GM23338 (cell line): ENCODE data around the gene TCF7L1. TPM values are rescaled to one million over a fixed set of nuclear protein-coding genes. Genes with fewer than 3 reads are reported as not detected.

Experiments
- ATAC-seq: fragments of 200-7000 bp; cut with Tn5 transposase; 3 replicates; pipeline ENCODE4 v1.9.1; 2020
- DNase-seq: peaks from one replicate; pipeline ENCODE4 v3.0.0-alpha.2; 2015; ENCODE audit warnings: low spot score
- H2AFZ ChIP-seq: fragments of 200-600 bp; sonication (generic); 2 replicates; pipeline ENCODE4 v1.8.0; 2016; ENCODE audit warnings: antibody characterized with exemption, mild to moderate bottlenecking, moderate library complexity
- H3F3A ChIP-seq: fragments of 200-600 bp; sonication (generic); replicated peaks from 2 replicates; pipeline ENCODE4 v1.8.0; 2017; ENCODE audit warnings: antibody characterized with exemption, mixed run types, low read depth
- H3K27ac ChIP-seq: fragments of 200-600 bp; sonication (generic); 2 replicates; pipeline ENCODE4 v1.6.1; 2016; ENCODE audit warnings: low read depth
- H3K27me3 ChIP-seq: fragments of 200-600 bp; sonication (generic); 2 replicates; pipeline ENCODE4 v1.8.0; 2016; ENCODE audit warnings: mild to moderate bottlenecking, mixed run types, moderate library complexity; ENCODE audit not compliant: insufficient read depth
- H3K36me3 ChIP-seq: fragments of 200-600 bp; sonication (generic); 2 replicates; pipeline ENCODE4 v1.8.0; 2016; ENCODE audit warnings: mild to moderate bottlenecking; ENCODE audit not compliant: insufficient read depth
- H3K4me1 ChIP-seq: fragments of 200-600 bp; sonication (generic); 2 replicates; pipeline ENCODE4 v1.8.0; 2016; ENCODE audit warnings: mild to moderate bottlenecking, moderate library complexity; ENCODE audit not compliant: insufficient read depth
- H3K4me2 ChIP-seq: fragments of 200-600 bp; sonication (generic); 2 replicates; pipeline ENCODE4 v1.7.1; 2017; ENCODE audit warnings: mixed run types
- H3K4me3 ChIP-seq: fragments of 200-600 bp; sonication (generic); 2 replicates; pipeline ENCODE4 v1.6.1; 2016; ENCODE audit warnings: mixed run types
- H3K79me2 ChIP-seq: fragments of 200-600 bp; sonication (generic); replicated peaks from 2 replicates; pipeline ENCODE4 v1.8.0; 2017; ENCODE audit warnings: mild to moderate bottlenecking; ENCODE audit not compliant: insufficient read depth
- H3K9me2 ChIP-seq: fragments of 200-600 bp; sonication (generic); 2 replicates; pipeline ENCODE4 v1.8.0; 2017; ENCODE audit not compliant: insufficient read depth
- H4K20me1 ChIP-seq: fragments of 200-600 bp; sonication (generic); replicated peaks from 2 replicates; pipeline ENCODE4 v1.8.0; 2017; ENCODE audit warnings: mild to moderate bottlenecking; ENCODE audit not compliant: insufficient read depth
- H3K27ac Mint-ChIP-seq: 2 replicates; pipeline ENCODE4 v1.8.0; 2020; ENCODE audit warnings: inconsistent platforms, mild to moderate bottlenecking, moderate library complexity, mixed read lengths
- H3K27me3 Mint-ChIP-seq: 3 replicates; pipeline ENCODE4 v1.8.0; 2022; ENCODE audit warnings: low read depth, mild to moderate bottlenecking, moderate library complexity, mixed read lengths, inconsistent platforms; ENCODE audit not compliant: insufficient read depth, poor library complexity
- H3K36me3 Mint-ChIP-seq: 3 replicates; pipeline ENCODE4 v1.8.0; 2021; ENCODE audit warnings: low read depth, mild to moderate bottlenecking, inconsistent platforms, moderate library complexity, mixed read lengths
- H3K4me1 Mint-ChIP-seq: 3 replicates; pipeline ENCODE4 v1.8.0; 2020; ENCODE audit warnings: mild to moderate bottlenecking, inconsistent platforms, mixed read lengths
- H3K4me3 Mint-ChIP-seq: 3 replicates; pipeline ENCODE4 v1.8.0; 2021; ENCODE audit warnings: moderate library complexity, mild to moderate bottlenecking, inconsistent platforms, mixed read lengths
- H3K9me3 Mint-ChIP-seq: 3 replicates; pipeline ENCODE4 v1.8.0; 2020; ENCODE audit warnings: moderate library complexity, mild to moderate bottlenecking, inconsistent platforms, mixed read lengths
- CREB1 ChIP-seq: fragments of 250-450 bp; sonication (Bioruptor Pico); IDR thresholded peaks from 2 replicates; pipeline ENCODE4 v1.5.0; 2020; ENCODE audit warnings: low read depth, mild to moderate bottlenecking, moderate library complexity
- ETS1 ChIP-seq: IDR thresholded peaks from 2 replicates; pipeline ENCODE4 v1.6.1; 2016; ENCODE audit warnings: antibody characterized with exemption
- EZH2 ChIP-seq: fragments of 200-600 bp; sonication (generic); IDR thresholded peaks from one replicate; pipeline ENCODE4 v1.8.0; 2017; ENCODE audit warnings: antibody characterized with exemption, mild to moderate bottlenecking, low read depth; ENCODE audit not compliant: unreplicated experiment
- EZH2phosphoT487 ChIP-seq: fragments of 200-600 bp; sonication (generic); IDR thresholded peaks from one replicate; pipeline ENCODE4 v1.8.1; 2018; ENCODE audit warnings: antibody characterized with exemption; ENCODE audit not compliant: unreplicated experiment
- JUNB ChIP-seq: IDR thresholded peaks from one replicate; pipeline ENCODE4 v1.6.1; 2016; ENCODE audit warnings: antibody characterized with exemption; ENCODE audit not compliant: unreplicated experiment
- POLR2AphosphoS5 ChIP-seq: IDR thresholded peaks from 2 replicates; pipeline ENCODE4 v1.6.1; 2016; ENCODE audit warnings: antibody characterized with exemption, low read depth
- ZNF114 ChIP-seq: fragments of 250-450 bp; sonication (Bioruptor Pico); IDR thresholded peaks from 2 replicates; pipeline ENCODE4 v1.5.0; 2020; ENCODE audit warnings: mild to moderate bottlenecking, moderate library complexity
- ZNF462 ChIP-seq: fragments of 250-450 bp; sonication (Bioruptor Pico); IDR thresholded peaks from 2 replicates; pipeline ENCODE4 v1.5.0; 2020; ENCODE audit warnings: mild to moderate bottlenecking, moderate library complexity
- polyA plus RNA-seq: library from polyadenylated mRNA; unstranded; fragments of >200 nt; fragmentation: Nextera tagmentation; extraction: Ambion mirVana; gene quantifications from 2 replicates; pipeline ENCODE4 v1.2.1, GENCODE V29; 2016
- total RNA-seq: library from RNA; depleted of rRNA; stranded (reverse); fragments of >200 nt; shearing (Covaris generic); gene quantifications from 2 replicates; pipeline ENCODE4 v1.2.3, GENCODE V29; 2014

Gene TCF7L1
- total and polyA plus RNA-seq, 2 experiments from 2014 or later, result 47.3 to 101 TPM

- H4K20me1 ChIP-seq, result no peaks in the 10 kb centered on the region
- H3K79me2 ChIP-seq, result no peaks in the 10 kb centered on the region
- no peak overlapping the region for H2AFZ ChIP-seq
- peaks cover 4% of the 10 kb centered on the region for H3K27me3 Mint-ChIP-seq
- DNase-seq (no peak), ATAC-seq (no peak)
- H3F3A ChIP-seq, result 0 out of 2 replicates have a peak, but pooled peaks cover 11% of the 10 kb centered on the region
- no peaks in the 10 kb centered on the region for H3K36me3 ChIP-seq
- peaks cover 14% of the 10 kb centered on the region; the same call in 2 of the 3 replicates for H3K9me3 Mint-ChIP-seq
- TF ChIP-seq ZNF114 (CRISPR knock-in tag) (no peak), ZNF462 (CRISPR knock-in tag) (no peak), POLR2AphosphoS5 (no peak), EZH2phosphoT487 (no peak), JUNB (no peak), ETS1 (no peak), EZH2 (no peak), CREB1 (CRISPR knock-in tag) (no peak)
- H3K36me3 Mint-ChIP-seq, result peaks cover 9% of the 10 kb centered on the region; the same call in 2 of the 3 replicates
- peaks cover 5% of the 10 kb centered on the region; the same call in 1 of the 2 replicates for H3K9me2 ChIP-seq
- peaks cover 25% of the 10 kb centered on the region for H3K4me1 ChIP-seq
- H3K27ac Mint-ChIP-seq, result no peak overlapping the region
- H3K27me3 ChIP-seq, result no peaks in the 10 kb centered on the region
- peaks cover 25% of the 10 kb centered on the region for H3K4me1 Mint-ChIP-seq
- no peak overlapping the region for H3K27ac ChIP-seq
- no peak overlapping the region for H3K4me3 Mint-ChIP-seq
- H3K4me2 ChIP-seq, result no peak overlapping the region
- no peak overlapping the region for H3K4me3 ChIP-seq
Measured at GRCh38 chr2:85085563-85085962, 47.6 kb upstream of the TCF7L1 start.
